HepG2 (cell line): ENCODE data around the gene INF2. TPM values are rescaled to one million over a fixed set of nuclear protein-coding genes. Genes with fewer than 3 reads are reported as not detected.

Source experiments
- ATAC-seq: fragments of 200-7000 bp; cut with Tn5 transposase; 3 replicates; pipeline ENCODE4 v1.9.1; 2020; ENCODE audit warnings: mild to moderate bottlenecking, moderate library complexity
- BruUV-seq: library from RNA; stranded (reverse); fragments of 400-500 nt; replicated peaks from 2 replicates; lab custom pipeline; 2021; lab: Mats Ljungman, UMichigan
- CTCF ChIA-PET: fragments of 300-600 bp; formaldehyde crosslinking; extraction: SDS; loops from one replicate; lab custom pipeline; 2021; ENCODE audit warnings: low total read pairs, inconsistent platforms, low intra/inter-chr PET ratio; lab: Yijun Ruan, JAX
- POLR2A ChIA-PET: fragments of 350-600 bp; sonication (Branson Sonifier 250); formaldehyde crosslinking; loops from one replicate; lab custom pipeline; 2020; ENCODE audit warnings: antibody characterized with exemption, inconsistent platforms; lab: Yijun Ruan, JAX
- DNase-seq: peaks from one replicate; pipeline ENCODE4 v3.0.0-alpha.2; 2015; ENCODE audit warnings: low spot score
- FAIRE-seq: peaks from 3 replicates; lab custom pipeline; 2011; peaks lifted over from hg19 to GRCh38; lab: Jason Lieb, UNC
- H2AFZ ChIP-seq: one replicate; pipeline ENCODE4 v1.6.1; 2011; ENCODE audit warnings: low read length, inconsistent platforms
- H3K27ac ChIP-seq: fragments of 300-600 bp; 3 replicates; pipeline ENCODE4 v1.8.0; 2011; ENCODE audit warnings: mixed run types, mild to moderate bottlenecking, mixed read lengths, low read length, inconsistent platforms; ENCODE audit not compliant: insufficient read depth; ENCODE audit errors: extremely low read length
- H3K27me3 ChIP-seq, 2 experiments: fragments of 200-600 bp in 1 of 2; 2 replicates in 1 of 2; 3 replicates in 1 of 2; pipeline versions ENCODE4 v1.6.0 to v1.8.0; 2011; ENCODE audit warnings: low read length in 2 of 2, mild to moderate bottlenecking in 2 of 2, moderate library complexity in 2 of 2, inconsistent platforms in 1 of 2; ENCODE audit not compliant: insufficient read depth in 2 of 2, control insufficient read depth in 1 of 2
- H3K36me3 ChIP-seq, 2 experiments: fragments of 200-600 bp in 1 of 2; replicated peaks in 1 of 2; 2 replicates in 1 of 2; 3 replicates in 1 of 2; pipeline versions ENCODE4 v1.5.1 to v1.8.0; 2011; ENCODE audit warnings: low read length in 2 of 2, inconsistent platforms in 1 of 2; ENCODE audit not compliant: insufficient read depth in 2 of 2, control insufficient read depth in 1 of 2
- H3K4me1 ChIP-seq: 2 replicates; pipeline ENCODE4 v1.5.1; 2012; ENCODE audit warnings: low read length, inconsistent platforms; ENCODE audit not compliant: insufficient read depth
- H3K4me2 ChIP-seq: 2 replicates; pipeline ENCODE4 v1.6.0; 2011; ENCODE audit warnings: low read depth, low read length, inconsistent platforms
- H3K4me3 ChIP-seq, 3 experiments: fragments of 200-600 bp in 1 of 3; sonication (generic), shearing (Covaris generic) in 1 of 3; replicated peaks in 1 of 3; 2 replicates each; pipeline ENCODE4 v1.5.1; 2011 to 2016; ENCODE audit warnings: low read length in 3 of 3, inconsistent platforms in 2 of 3, low read depth in 2 of 3, mild to moderate bottlenecking in 2 of 3, control low read depth in 1 of 3, mixed read lengths in 1 of 3; ENCODE audit not compliant: insufficient read depth in 1 of 3
- H3K79me2 ChIP-seq: one replicate; pipeline ENCODE4 v1.6.1; 2011; ENCODE audit warnings: low read length, inconsistent platforms; ENCODE audit not compliant: insufficient read depth
- H3K9ac ChIP-seq: 2 replicates; pipeline ENCODE4 v1.6.0; 2011; ENCODE audit warnings: mild to moderate bottlenecking, low read depth, low read length, inconsistent platforms; ENCODE audit not compliant: insufficient read depth
- H3K9me3 ChIP-seq: 2 replicates; pipeline ENCODE4 v1.5.1; 2012; ENCODE audit warnings: mild to moderate bottlenecking, low read length
- H4K20me1 ChIP-seq: 2 replicates; pipeline ENCODE4 v1.6.0; 2011; ENCODE audit warnings: inconsistent platforms, mild to moderate bottlenecking, low read length, moderate library complexity; ENCODE audit not compliant: insufficient read depth
- AGO2 ChIP-seq: fragments of 200-400 bp; formaldehyde crosslinking; optimal IDR thresholded peaks from 2 replicates; pipeline ENCODE3; 2017; ENCODE audit warnings: mild to moderate bottlenecking, low read depth, low read length, moderate library complexity
- DNMT3B ChIP-seq: conservative IDR thresholded peaks from 2 replicates; pipeline ENCODE4 v1.6.1; 2016; ENCODE audit warnings: missing biosample characterization, control low read depth
- PBX2 ChIP-seq: IDR thresholded peaks from 2 replicates; pipeline ENCODE4 v1.6.1; 2016; ENCODE audit warnings: control low read depth
- SKIL ChIP-seq: sonication (generic); formaldehyde crosslinking; IDR thresholded peaks from 2 replicates; pipeline ENCODE4 v1.8.0; 2022; ENCODE audit warnings: missing genetic modification reagents, mild to moderate bottlenecking, moderate library complexity, borderline replicate concordance
- SNAI1 ChIP-seq: sonication (generic); formaldehyde crosslinking; IDR thresholded peaks from 2 replicates; pipeline ENCODE4 v1.5.0; 2020; ENCODE audit warnings: mild to moderate bottlenecking, missing genetic modification reagents, borderline replicate concordance
- TFAP4 ChIP-seq: sonication (generic); IDR thresholded peaks from 2 replicates; pipeline ENCODE4 v1.6.1; 2016; ENCODE audit warnings: low read depth, borderline replicate concordance
- ZNF563 ChIP-seq: sonication (generic); formaldehyde crosslinking; IDR thresholded peaks from 2 replicates; pipeline ENCODE4 v1.8.0; 2022; ENCODE audit warnings: mild to moderate bottlenecking, moderate library complexity, missing genetic modification reagents
- ZNF574 ChIP-seq: sonication (generic); formaldehyde crosslinking; IDR thresholded peaks from 2 replicates; pipeline ENCODE4 v1.4.0; 2020; ENCODE audit warnings: missing genetic modification reagents
- ZNF768 ChIP-seq: sonication (generic); formaldehyde crosslinking; IDR thresholded peaks from 2 replicates; pipeline ENCODE4 v1.4.0; 2020; ENCODE audit warnings: missing genetic modification reagents
- WGBS: methylation state at CpG from one replicate; pipeline ENCODE4 v1.1.6; 2017; ENCODE audit warnings: low lambda C conversion rate; 5-methylcytosine and 5-hydroxymethylcytosine counted together
- in situ Hi-C: cut with HindIII; loops from 2 replicates; pipeline ENCODE4 v1.10.0; 2017; ENCODE audit warnings: low pct_unique_long_range_greater_than_20kb; ENCODE audit not compliant: extremely low pct_ligation_motif_present
- intact Hi-C: fragments of 100-400 bp; cut with micrococcal nuclease; formaldehyde crosslinking; loops from one replicate; pipeline ENCODE4 v1.10.0; 2022; ENCODE audit not compliant: unreplicated experiment
- polyA plus RNA-seq, 8 experiments: library from polyadenylated mRNA; depleted of rRNA in 3 of 8; stranded (reverse) in 7 of 8; unstranded in 1 of 8; fragments of >200 nt; fragmentation: Illumina TruSeq in 4 of 8; extraction: Trizol in 4 of 8; gene quantifications; 2 replicates each; pipeline versions ENCODE4 v1.2.1 to v1.2.3, GENCODE V29; 2011 to 2016; ENCODE audit warnings: low read depth in 4 of 8, missing spikeins in 1 of 8, mixed read lengths in 1 of 8; ENCODE audit not compliant: insufficient read depth in 1 of 8
- total RNA-seq, 5 experiments: library from RNA; depleted of rRNA; stranded (reverse); fragments of >200 nt; fragmentation: Illumina TruSeq; extraction: Trizol; gene quantifications; 2 replicates each; pipeline ENCODE4 v1.2.3, GENCODE V29; 2016; ENCODE audit warnings: low read depth in 1 of 5

INF2 gene
- total and polyA plus RNA-seq, 2 of the 13 experiments (the other 11 are each of a cell fraction or from before 2014, with no cell fraction given) = 16.4 to 26.4 TPM

- TF ChIP-seq PBX2 (CRISPR knock-in tag) = no peak
- no peak for TF ChIP-seq DNMT3B
- TF ChIP-seq, all 625 proteins: peak for 0
Observed at GRCh38 chr14:104702673-104703072, 13.3 kb downstream of the INF2 start (continued).

- Histone ChIP-seq H3K27me3 (no peaks in the 10 kb centered on the region), H3K4me3 (no peak overlapping the region), H3K9ac (no peak overlapping the region), H3K36me3 (peaks cover 15 to 20% of the 10 kb centered on the region in 2 experiments; a peak in 4 of 5 replicates), H3K4me2 (no peak overlapping the region), H3K27ac (no peak overlapping the region), H4K20me1 (peaks cover 6% of the 10 kb centered on the region; the same call in 1 of the 2 replicates), H2AFZ (no peak overlapping the region), H3K4me1 (no peaks in the 10 kb centered on the region), H3K9me3 (no peaks in the 10 kb centered on the region), H3K79me2 (no peaks in the 10 kb centered on the region)
- no peak for TF ChIP-seq ZNF563
- TF ChIP-seq AGO2 = peak; percentile 60
- in situ Hi-C loops (no loop called here), intact Hi-C loops (no loop called here)
- DNase-seq (no peak), ATAC-seq (no peak), FAIRE-seq (no peak)
- CTCF ChIA-PET = no interaction called here
- whole genome bisulfite sequencing = 95% methylated on average over 4 of the region's 28 CpGs
- no TSS peak for BruUV-seq
- POLR2A ChIA-PET = interaction anchor here (2.4 kb wide), 1 partner anchor 14 kb away, joined by 6 read pairs; the partner anchor contains the start of gene INF2
Observed at GRCh38 chr14:104703269-104703668, 13.9 kb downstream of the INF2 start.

- Histone ChIP-seq H3K36me3 (peaks cover 15 to 20% of the 10 kb centered on the region in 2 experiments; a peak in 4 of 5 replicates), H3K4me2 (no peak overlapping the region), H3K4me3 (no peak overlapping the region), H3K27ac (no peak overlapping the region), H3K9ac (no peak overlapping the region), H3K9me3 (no peaks in the 10 kb centered on the region), H4K20me1 (no peaks in the 10 kb centered on the region), H3K79me2 (no peaks in the 10 kb centered on the region), H3K27me3 (no peaks in the 10 kb centered on the region), H3K4me1 (no peaks in the 10 kb centered on the region), H2AFZ (no peak overlapping the region)
- DNase-seq = no peak
- POLR2A ChIA-PET = interaction anchor here (1.7 to 2.4 kb wide), 2 partner anchors 15 to 38 kb away, joined by 5 to 6 read pairs; partner anchors contain the start of gene INF2
- no TSS peak for BruUV-seq
- ATAC-seq = no peak
- intact Hi-C loops = no loop called here
- in situ Hi-C loops = no loop called here
- FAIRE-seq = no peak
- CTCF ChIA-PET = interaction anchor here (1.2 kb wide), 1 partner anchor 54 kb away, joined by 3 read pairs; no protein-coding TSS in a partner anchor
- WGBS = 93% methylated on average over 21 of the region's 22 CpGs
- TF ChIP-seq TFAP4 (no peak), SKIL (no peak), ZNF574 (CRISPR knock-in tag) (no peak), SNAI1 (CRISPR knock-in tag) (no peak), ZNF768 (CRISPR knock-in tag) (no peak)
Observed at GRCh38 chr14:104704252-104704651, 14.8 kb downstream of the INF2 start.
